D721Med (cell line): ENCODE data around the gene JMJD1C.

ENCODE experiments used
- DNase-seq: peaks from one replicate; pipeline ENCODE4 v3.0.0; 2011; ENCODE audit warnings: low spot score; ENCODE audit not compliant: insufficient read length
- FAIRE-seq: peaks from 2 replicates; lab custom pipeline; 2011; peaks lifted over from hg19 to GRCh38; lab: Jason Lieb, UNC
- CTCF ChIP-seq: IDR thresholded peaks from 2 replicates; pipeline ENCODE4 v1.5.1; 2012; ENCODE audit warnings: mild to moderate bottlenecking, control low read depth; ENCODE audit not compliant: insufficient read depth; ENCODE audit errors: missing control alignments

Gene JMJD1C

GRCh38 chr10:63281967-63282366, 183.8 kb downstream of the JMJD1C start:
- FAIRE-seq (no peak), DNase-seq (no peak)

GRCh38 chr10:63280386-63280785, 185.4 kb downstream of the JMJD1C start:
- FAIRE-seq (no peak), DNase-seq (no peak)

More at GRCh38 chr10:63281967-63282366, 183.8 kb downstream of the JMJD1C start:
- TF ChIP-seq CTCF = no peak

GRCh38 chr10:63275094-63275493, 190.7 kb downstream of the JMJD1C start:
- TF ChIP-seq CTCF = no peak
- DNase-seq (no peak), FAIRE-seq (no peak)

More at GRCh38 chr10:63280386-63280785, 185.4 kb downstream of the JMJD1C start:
- TF ChIP-seq CTCF = no peak

GRCh38 chr10:63273577-63273976, 192.2 kb downstream of the JMJD1C start:
- DNase-seq (no peak), FAIRE-seq (no peak)
- no peak for TF ChIP-seq CTCF

GRCh38 chr10:63268798-63269503, 196.8 kb downstream of the JMJD1C start:
- DNase-seq = no peak
- TF ChIP-seq CTCF = peak; percentile 7
- FAIRE-seq = peak; percentile 89

GRCh38 chr10:63268149-63268797, 197.5 kb downstream of the JMJD1C start:
- FAIRE-seq = no peak

More at GRCh38 chr10:63268149-63268797, 197.5 kb downstream of the JMJD1C start:
- no peak for DNase-seq
- TF ChIP-seq CTCF = no peak
